ENCODE data around the gene EXTL2. TPM values are rescaled to one million over a fixed set of nuclear protein-coding genes. Genes with fewer than 3 reads are reported as not detected.
A peak's percentile ranks its signal among the peaks of the same experiment; 100 is the strongest.
"Not testable (repeated sequence)": the region's sequence is repeated elsewhere in the genome, so short reads cannot be mapped to it uniquely, and the experiment has no call there.

Gene EXTL2
- total RNA-seq, 1 experiment from 2014 or later: 24.1 TPM

DNA sequence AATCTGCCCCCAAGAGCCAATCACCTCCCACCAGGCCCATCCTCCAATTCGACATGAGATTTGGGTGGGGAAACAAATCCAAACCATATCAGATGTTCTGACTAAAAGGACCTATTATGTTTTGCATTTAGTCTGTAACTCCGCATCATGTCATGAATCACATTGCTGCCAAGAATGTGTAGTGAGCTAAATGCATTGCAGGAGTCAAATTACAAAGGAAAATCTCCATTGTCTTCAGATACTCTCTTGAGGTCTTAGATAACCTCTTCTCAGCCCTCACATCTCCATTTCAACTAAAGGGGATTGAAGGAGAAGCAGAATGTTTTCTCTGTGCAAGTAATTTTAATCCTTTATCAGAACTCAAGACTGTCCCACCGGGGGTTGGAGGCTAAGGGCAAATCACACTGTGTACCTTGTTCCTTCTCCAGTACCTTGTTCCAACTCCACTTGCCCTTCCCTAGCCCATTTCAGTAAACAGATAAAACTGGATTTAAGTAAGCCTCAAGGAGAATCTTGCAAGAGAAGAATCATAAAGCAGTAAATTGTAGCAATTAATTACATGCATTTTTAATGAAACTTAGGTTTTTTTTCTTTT lies 34.1 kb downstream of the EXTL2 start:
- peak; percentile 48 for DNase-seq (ENCODE audit: low spot score)
- no TSS peak for BruUV-seq (replicated peaks)
- ChIA-PET CTCF (no interaction called here), POLR2A (ENCODE audit: low non-redundant PET) (no interaction called here)
- Histone ChIP-seq H3K36me3 (ENCODE audit: insufficient read depth, low read length, poor library complexity, severe bottlenecking) (no peaks in the 10 kb centered on the region), H3K27ac (ENCODE audit: low read depth, low read length, poor library complexity, severe bottlenecking) (no peak overlapping the region), H3K4me1 (ENCODE audit: insufficient read depth, low read length, poor library complexity, severe bottlenecking) (no peaks in the 10 kb centered on the region), H3K9me3 (ENCODE audit: low read depth, low read length, poor library complexity, severe bottlenecking) (no peaks in the 10 kb centered on the region), H3K4me3 (ENCODE audit: low read depth, low read length, poor library complexity, severe bottlenecking) (no peak overlapping the region), H3K27me3 (replicated peaks; ENCODE audit: insufficient read depth, low read depth, low read length, poor library complexity) (no peaks in the 10 kb centered on the region)
- intact Hi-C loops (cut with micrococcal nuclease; ENCODE audit: unreplicated experiment): no loop called here
- TF ChIP-seq, protein P1, sequence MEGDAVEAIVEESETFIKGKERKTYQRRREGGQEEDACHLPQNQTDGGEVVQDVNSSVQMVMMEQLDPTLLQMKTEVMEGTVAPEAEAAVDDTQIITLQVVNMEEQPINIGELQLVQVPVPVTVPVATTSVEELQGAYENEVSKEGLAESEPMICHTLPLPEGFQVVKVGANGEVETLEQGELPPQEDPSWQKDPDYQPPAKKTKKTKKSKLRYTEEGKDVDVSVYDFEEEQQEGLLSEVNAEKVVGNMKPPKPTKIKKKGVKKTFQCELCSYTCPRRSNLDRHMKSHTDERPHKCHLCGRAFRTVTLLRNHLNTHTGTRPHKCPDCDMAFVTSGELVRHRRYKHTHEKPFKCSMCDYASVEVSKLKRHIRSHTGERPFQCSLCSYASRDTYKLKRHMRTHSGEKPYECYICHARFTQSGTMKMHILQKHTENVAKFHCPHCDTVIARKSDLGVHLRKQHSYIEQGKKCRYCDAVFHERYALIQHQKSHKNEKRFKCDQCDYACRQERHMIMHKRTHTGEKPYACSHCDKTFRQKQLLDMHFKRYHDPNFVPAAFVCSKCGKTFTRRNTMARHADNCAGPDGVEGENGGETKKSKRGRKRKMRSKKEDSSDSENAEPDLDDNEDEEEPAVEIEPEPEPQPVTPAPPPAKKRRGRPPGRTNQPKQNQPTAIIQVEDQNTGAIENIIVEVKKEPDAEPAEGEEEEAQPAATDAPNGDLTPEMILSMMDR (conservative IDR thresholded peaks at IDR 0.05; ENCODE audit: low read depth, low read length): no peak
- TF ChIP-seq EZH2 (IDR thresholded peaks at IDR 0.05; ENCODE audit: borderline replicate concordance, low read depth, low read length, poor library complexity, severe bottlenecking): no peak

GRCh38 chr1:100855116-100855515 lies 39.5 kb downstream of the EXTL2 start:
- H3K4me3 ChIP-seq (ENCODE audit: low read depth, low read length, poor library complexity, severe bottlenecking); POLR2A ChIA-PET (ENCODE audit: low non-redundant PET); H3K4me1 ChIP-seq (ENCODE audit: insufficient read depth, low read length, poor library complexity, severe bottlenecking); H3K27me3 ChIP-seq (replicated peaks; ENCODE audit: insufficient read depth, low read depth, low read length, poor library complexity); H3K27ac ChIP-seq (ENCODE audit: low read depth, low read length, poor library complexity, severe bottlenecking); intact Hi-C loops (cut with micrococcal nuclease; ENCODE audit: unreplicated experiment); H3K36me3 ChIP-seq (ENCODE audit: insufficient read depth, low read length, poor library complexity, severe bottlenecking); CTCF ChIA-PET; DNase-seq (ENCODE audit: low spot score); BruUV-seq (replicated peaks); H3K9me3 ChIP-seq (ENCODE audit: low read depth, low read length, poor library complexity, severe bottlenecking): not testable (repeated sequence)

DNA sequence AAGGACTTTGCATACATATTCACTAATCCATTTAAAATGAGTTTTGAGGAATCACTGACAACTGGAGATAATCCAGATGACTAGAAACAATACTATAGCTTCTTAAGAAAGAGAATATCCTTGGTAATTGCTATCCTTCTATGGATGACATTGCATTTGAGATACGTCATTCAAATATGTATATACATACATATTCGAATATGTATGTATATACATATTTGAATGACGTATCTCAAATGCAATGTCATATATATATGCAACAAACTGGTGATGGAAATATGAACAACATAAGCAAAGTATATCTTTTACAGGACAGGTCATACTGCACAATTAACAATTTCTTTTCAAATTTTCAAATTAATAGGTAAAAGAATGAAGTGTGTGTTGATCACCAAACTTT lies 41.7 kb downstream of the EXTL2 start:
- BruUV-seq (replicated peaks): no TSS peak
- intact Hi-C loops (cut with micrococcal nuclease; ENCODE audit: unreplicated experiment): no loop called here
- no peak for DNase-seq (ENCODE audit: low spot score)
- ChIA-PET POLR2A (ENCODE audit: low non-redundant PET) (no interaction called here), CTCF (no interaction called here)
- TF ChIP-seq, protein P1 (conservative IDR thresholded peaks at IDR 0.05; ENCODE audit: low read depth, low read length): no peak
- Histone ChIP-seq H3K9me3 (ENCODE audit: low read depth, low read length, poor library complexity, severe bottlenecking) (no peaks in the 10 kb centered on the region), H3K4me1 (ENCODE audit: insufficient read depth, low read length, poor library complexity, severe bottlenecking) (no peaks in the 10 kb centered on the region), H3K27ac (ENCODE audit: low read depth, low read length, poor library complexity, severe bottlenecking) (no peak overlapping the region), H3K27me3 (replicated peaks; ENCODE audit: insufficient read depth, low read depth, low read length, poor library complexity) (no peaks in the 10 kb centered on the region), H3K36me3 (ENCODE audit: insufficient read depth, low read length, poor library complexity, severe bottlenecking) (no peaks in the 10 kb centered on the region), H3K4me3 (ENCODE audit: low read depth, low read length, poor library complexity, severe bottlenecking) (no peak overlapping the region)

- POLR2A ChIA-PET (ENCODE audit: low non-redundant PET): no interaction called here
Measured at GRCh38 chr1:100851726-100852125, 42.9 kb downstream of the EXTL2 start.

More at GRCh38 chr1:100851726-100852125, 42.9 kb downstream of the EXTL2 start:
- Histone ChIP-seq H3K36me3 (ENCODE audit: insufficient read depth, low read length, poor library complexity, severe bottlenecking) (no peaks in the 10 kb centered on the region), H3K4me3 (ENCODE audit: low read depth, low read length, poor library complexity, severe bottlenecking) (no peak overlapping the region), H3K27me3 (replicated peaks; ENCODE audit: insufficient read depth, low read depth, low read length, poor library complexity) (no peaks in the 10 kb centered on the region), H3K9me3 (ENCODE audit: low read depth, low read length, poor library complexity, severe bottlenecking) (no peaks in the 10 kb centered on the region), H3K4me1 (ENCODE audit: insufficient read depth, low read length, poor library complexity, severe bottlenecking) (no peaks in the 10 kb centered on the region), H3K27ac (ENCODE audit: low read depth, low read length, poor library complexity, severe bottlenecking) (no peak overlapping the region)
- no peak for DNase-seq (ENCODE audit: low spot score)
- intact Hi-C loops (cut with micrococcal nuclease; ENCODE audit: unreplicated experiment): no loop called here
- TF ChIP-seq, protein P1 (conservative IDR thresholded peaks at IDR 0.05; ENCODE audit: low read depth, low read length): no peak
- no peak for TF ChIP-seq EZH2 (IDR thresholded peaks at IDR 0.05; ENCODE audit: borderline replicate concordance, low read depth, low read length, poor library complexity, severe bottlenecking)
- no TSS peak for BruUV-seq (replicated peaks)
- CTCF ChIA-PET: no interaction called here

All from A673 (cell line).